COLO668 (cell line): ENCODE results near the gene RASSF8.

Source experiments
- DNase-seq: peaks from one replicate; lab custom pipeline; 2025; ENCODE audit not compliant: unreplicated experiment; lab: John Stamatoyannopoulos, UW

Gene RASSF8

GRCh38 chr12:26026713-26027112, 68.2 kb downstream of the RASSF8 start:
- no peak for DNase-seq

- no peak for DNase-seq
These were observed 68.9 kb downstream of the RASSF8 start for GRCh38 chr12:26027401-26027800.

GRCh38 chr12:26028953-26029735, 70.7 kb downstream of the RASSF8 start:
- DNase-seq: no peak

GRCh38 chr12:26029736-26030022, 71.2 kb downstream of the RASSF8 start:
- no peak for DNase-seq

GRCh38 chr12:26030371-26030770, 71.9 kb downstream of the RASSF8 start:
- DNase-seq: no peak

- DNase-seq: no peak
These were observed 72.8 kb downstream of the RASSF8 start for GRCh38 chr12:26031318-26031717.

- no peak for DNase-seq
These were observed 73.3 kb downstream of the RASSF8 start for GRCh38 chr12:26031827-26032226.

DNA sequence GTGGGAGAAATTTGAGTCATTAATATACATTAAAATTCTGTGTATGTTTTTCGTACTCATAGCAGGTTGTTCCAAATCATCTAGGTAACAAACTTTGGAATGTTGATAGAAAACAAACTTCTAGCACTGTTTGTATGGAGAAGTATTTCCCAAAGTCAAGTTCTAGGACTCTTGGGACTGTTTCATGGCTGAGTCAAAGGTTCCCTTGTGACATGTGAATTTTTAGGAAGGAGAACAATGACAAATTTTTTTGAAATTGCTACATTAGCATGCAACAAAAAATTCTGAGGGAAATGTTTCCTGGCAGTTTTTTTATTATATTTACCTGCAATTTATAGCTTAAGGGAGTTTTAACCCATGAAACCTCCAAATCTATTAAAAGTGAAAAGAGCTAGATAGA, 73.8 kb downstream of the RASSF8 start:
- DNase-seq: no peak

DNA sequence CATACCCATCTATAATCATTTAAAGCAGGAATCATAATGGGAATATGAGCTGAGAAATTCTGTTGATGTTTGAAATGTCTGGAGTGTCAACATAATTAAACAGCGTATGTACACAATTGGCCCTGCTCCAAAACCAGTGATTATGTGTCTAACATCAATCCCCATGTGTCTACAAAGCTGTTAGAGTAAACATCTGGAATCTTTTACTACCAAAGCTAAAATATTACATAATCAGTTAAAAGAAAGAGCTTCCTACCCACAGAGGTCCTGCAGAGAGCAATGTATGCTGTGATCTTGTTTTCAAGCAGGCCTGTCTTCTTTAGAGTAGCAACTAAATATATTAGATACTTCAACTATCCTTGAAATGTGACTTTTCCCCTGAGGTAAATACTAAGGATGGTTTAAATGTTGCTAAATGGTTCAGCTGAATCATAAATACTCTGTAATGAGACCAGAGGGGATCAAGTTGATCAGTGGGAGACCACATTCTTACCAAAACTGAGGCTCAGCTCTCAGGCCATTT, 74.3 kb downstream of the RASSF8 start:
- DNase-seq: peak; percentile 20

DNA sequence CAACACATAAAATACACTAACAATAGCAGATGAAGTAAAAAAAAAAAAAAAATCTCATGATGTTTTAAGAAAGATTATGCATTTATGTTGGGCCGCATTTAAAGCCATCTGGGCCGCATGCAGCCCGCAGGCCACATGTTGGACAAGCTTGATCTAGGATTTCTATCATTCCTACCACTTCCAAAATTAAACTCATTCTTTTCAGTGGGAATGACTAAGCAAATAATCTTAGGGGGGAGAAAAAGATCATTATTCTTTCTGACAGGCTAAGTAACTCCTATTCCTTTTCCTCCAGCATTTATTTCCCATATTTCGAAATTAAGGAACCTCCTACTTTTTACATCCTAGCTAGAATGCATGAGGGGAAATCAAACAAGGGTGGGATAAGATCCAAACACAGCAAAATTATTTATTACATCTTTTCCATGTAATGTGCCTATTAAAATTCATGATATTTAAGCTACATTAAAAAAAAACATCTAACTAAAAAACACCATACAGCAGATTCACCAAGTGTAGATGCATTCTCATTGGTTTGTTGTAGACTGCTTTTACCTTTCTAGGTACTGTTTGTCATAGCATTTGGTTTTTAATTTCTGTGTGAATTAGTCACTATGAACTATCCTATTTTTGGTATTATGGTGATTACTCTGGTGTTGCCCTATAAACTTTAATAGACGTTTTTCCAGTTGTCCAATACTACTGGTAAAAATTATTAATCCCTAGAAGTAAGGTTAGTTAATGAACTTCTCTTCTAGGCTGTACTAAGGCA, 76.1 kb downstream of the RASSF8 start:
- no peak for DNase-seq

DNA sequence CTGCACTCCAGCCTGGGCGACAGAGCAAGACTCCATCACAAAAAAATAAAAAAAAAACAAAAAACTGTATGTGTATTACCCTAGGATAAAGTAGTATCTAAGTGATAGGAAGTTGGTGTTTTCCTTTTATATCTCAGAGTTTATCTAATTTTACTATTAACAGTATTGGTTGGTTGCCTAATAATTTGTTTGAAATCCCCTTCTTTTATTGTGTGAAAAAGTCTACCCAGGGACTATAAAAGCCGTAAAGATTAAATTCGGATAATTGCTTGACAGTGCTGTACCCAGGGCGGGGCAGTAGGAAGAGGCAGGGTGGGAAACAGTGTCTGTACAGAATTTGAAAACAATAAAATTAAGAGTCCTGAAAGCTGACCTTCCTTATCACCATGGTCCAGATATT, 78.4 kb downstream of the RASSF8 start:
- DNase-seq: no peak

GRCh38 chr12:26037615-26038220, 79.2 kb downstream of the RASSF8 start:
- no peak for DNase-seq

DNA sequence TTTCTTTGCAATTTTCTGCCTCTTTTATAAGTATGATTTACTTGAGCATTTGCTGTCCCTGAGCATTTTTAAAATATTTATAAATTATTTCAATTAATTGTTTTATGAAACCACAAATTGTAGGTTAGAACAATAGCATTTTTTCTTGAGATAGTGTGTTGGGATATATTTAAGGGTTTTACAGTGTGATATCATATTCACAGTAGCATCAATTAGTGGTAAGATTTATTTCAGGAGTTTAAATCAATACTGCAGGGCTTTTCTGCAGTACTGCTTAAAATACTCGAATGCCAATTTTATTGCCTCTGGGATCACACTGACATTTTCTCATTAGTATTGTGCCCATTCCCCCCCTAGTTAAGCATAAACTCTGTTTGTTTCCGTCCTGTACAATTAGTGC, 84.2 kb downstream of the RASSF8 start:
- no peak for DNase-seq

DNA sequence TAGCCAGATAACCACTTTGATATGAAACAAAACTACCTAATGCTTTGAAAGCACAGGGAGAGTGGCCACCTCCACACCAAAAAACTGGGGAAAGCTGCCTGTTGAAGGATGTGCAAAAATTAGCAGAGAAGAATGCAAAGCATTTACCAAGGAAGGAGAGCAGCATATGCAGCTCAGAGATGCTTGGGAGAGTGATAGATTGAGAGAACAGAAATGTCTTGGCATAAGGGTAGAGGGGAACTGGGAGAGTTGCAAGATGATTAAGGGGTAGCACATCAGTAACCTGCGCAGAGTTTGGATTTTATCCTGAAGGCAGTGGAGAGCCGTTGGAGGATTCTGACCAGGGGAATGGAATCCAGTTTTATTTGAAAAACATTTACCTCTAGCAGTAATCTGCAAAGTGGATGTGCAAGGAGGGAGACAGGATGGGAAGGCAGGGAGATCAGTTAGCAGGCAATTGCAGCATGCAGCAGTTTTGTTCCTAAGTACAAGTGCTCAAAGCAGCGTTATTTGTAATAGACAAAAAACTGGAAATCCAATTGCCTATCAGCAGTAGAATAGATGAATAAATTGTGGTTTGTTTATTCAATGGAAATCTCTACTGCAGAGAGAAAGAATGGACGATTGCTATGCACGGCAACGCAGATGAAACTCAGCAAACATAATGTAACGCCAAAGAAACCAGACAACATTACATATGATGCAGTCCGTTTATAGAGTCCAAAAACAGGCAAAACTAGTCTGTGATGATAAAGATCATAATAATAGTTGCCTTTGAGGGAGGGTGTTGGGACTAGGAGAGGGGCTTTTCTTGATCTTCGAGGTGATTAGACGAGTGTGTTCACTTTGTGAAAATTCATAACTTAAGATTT, 84.9 kb downstream of the RASSF8 start:
- no peak for DNase-seq

DNA sequence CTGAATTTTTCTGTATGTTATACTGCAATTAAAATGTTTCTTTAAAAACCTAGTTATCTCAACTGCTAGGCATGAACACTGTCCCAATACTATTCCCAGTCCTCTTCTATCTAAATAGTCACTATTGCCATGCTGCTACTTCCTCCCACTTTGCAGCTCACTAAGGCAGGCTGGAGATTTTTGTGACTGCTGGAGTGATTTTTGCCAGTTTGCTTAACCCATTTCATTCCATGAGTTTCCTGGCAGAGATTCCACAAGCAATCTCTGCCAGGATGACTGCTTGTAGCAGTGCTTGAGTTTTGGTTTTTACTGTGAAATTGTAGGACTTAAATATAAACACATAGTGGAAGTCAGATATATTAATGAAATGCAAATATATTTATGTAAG, 85.5 kb downstream of the RASSF8 start:
- DNase-seq: no peak

- DNase-seq: no peak
These were observed 86.1 kb downstream of the RASSF8 start for GRCh38 chr12:26044592-26044991.

DNA sequence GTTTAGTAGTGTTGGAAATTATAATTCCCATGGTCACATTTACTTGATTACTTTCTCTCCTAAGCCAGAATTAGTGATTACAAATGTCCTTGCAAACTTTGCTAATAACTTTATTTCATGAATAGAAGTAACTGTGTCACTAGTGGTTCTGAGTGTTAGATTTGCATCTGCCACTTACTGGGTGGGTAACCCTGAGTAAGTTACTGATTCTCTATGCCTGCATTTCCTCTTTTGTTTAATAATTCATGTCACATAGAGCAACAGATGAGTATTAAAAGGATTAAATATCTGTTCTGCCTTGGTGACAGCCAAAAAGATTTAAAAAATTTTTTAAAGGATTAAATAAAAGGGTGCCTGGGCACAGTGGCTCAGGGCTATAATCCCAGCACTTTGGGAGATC, 87.7 kb downstream of the RASSF8 start:
- DNase-seq: no peak

- DNase-seq: no peak
These were observed 88.4 kb downstream of the RASSF8 start for GRCh38 chr12:26046906-26047305.

- no peak for DNase-seq
These were observed 89.1 kb downstream of the RASSF8 start for GRCh38 chr12:26047401-26048226.

GRCh38 chr12:26052652-26053051, 94.2 kb downstream of the RASSF8 start:
- DNase-seq: no peak
